Heart left ventricle (tissue), 16 donors: ENCODE measurements around the gene C11orf58. TPM values are rescaled to one million over a fixed set of nuclear protein-coding genes. Genes with fewer than 3 reads are reported as not detected.
A peak's percentile ranks its signal among the peaks of the same experiment; 100 is the strongest.

ENCODE experiments used
- ATAC-seq, 4 donors: fragments of 200-7000 bp; cut with Tn5 transposase; one replicate each; pipeline ENCODE4 v1.9.1; 2020 to 2022; ENCODE audit warnings: moderate library complexity in 4 of 4, mild to moderate bottlenecking in 3 of 4, moderate number of reproducible peaks in 1 of 4
- DNase-seq, 5 donors: peaks; one replicate each; pipeline ENCODE4 v3.0.0-alpha.2; 2020
- H3K27ac ChIP-seq, 12 donors: fragments of 200-600 bp; sonication (generic) in 4 of 12; one replicate each; pipeline versions ENCODE4 v1.5.0 to v1.8.0; 2016 to 2022; ENCODE audit warnings: mild to moderate bottlenecking in 2 of 12
- H3K27me3 ChIP-seq, 9 donors: fragments of 200-600 bp; sonication (generic) in 2 of 9; one replicate each; pipeline versions ENCODE4 v1.5.1 to v1.8.0; 2016 to 2022; ENCODE audit warnings: mild to moderate bottlenecking in 3 of 9
- H3K36me3 ChIP-seq, 9 donors: fragments of 200-600 bp; sonication (generic) in 2 of 9; one replicate each; pipeline versions ENCODE4 v1.5.0 to v1.8.0; 2018 to 2022; ENCODE audit warnings: mild to moderate bottlenecking in 2 of 9
- H3K4me1 ChIP-seq, 12 donors: fragments of 200-600 bp; sonication (generic) in 4 of 12; one replicate each; pipeline versions ENCODE4 v1.5.0 to v1.8.0; 2016 to 2022; ENCODE audit warnings: mild to moderate bottlenecking in 3 of 12
- H3K4me3 ChIP-seq, 12 donors: fragments of 200-600 bp; sonication (generic) in 4 of 12; one replicate each; pipeline versions ENCODE4 v1.5.0 to v1.8.0; 2017 to 2022; ENCODE audit warnings: mild to moderate bottlenecking in 9 of 12, moderate library complexity in 4 of 12
- H3K9me3 ChIP-seq, 12 donors: fragments of 200-600 bp; sonication (generic) in 4 of 12; one replicate each; pipeline versions ENCODE4 v1.5.0 to v1.8.0; 2016 to 2022; ENCODE audit warnings: mild to moderate bottlenecking in 1 of 12
- CTCF ChIP-seq, 12 donors: fragments of 200-600 bp; sonication (generic) in 4 of 12; IDR thresholded peaks; one replicate each; pipeline versions ENCODE4 v1.5.0 to v1.8.0; 2018 to 2022; ENCODE audit warnings: antibody characterized with exemption in 12 of 12, mild to moderate bottlenecking in 5 of 12
- POLR2A ChIP-seq, 2 donors: fragments of 450-650 bp; IDR thresholded peaks; one replicate each; pipeline ENCODE4 v1.6.1; 2017; ENCODE audit warnings: antibody characterized with exemption in 2 of 2, mild to moderate bottlenecking in 2 of 2, moderate library complexity in 2 of 2
- WGBS, 4 donors: extraction: QIAGEN DNeasy Blood & Tissue Kit in 2 of 4; methylation state at CpG; one replicate each; pipeline versions ENCODE4 v1.1.5 to v1.1.7; 2013 to 2018; 5-methylcytosine and 5-hydroxymethylcytosine counted together
- intact Hi-C, 10 donors: fragments of 100-400 bp; cut with DNase I; formaldehyde crosslinking; loops; one replicate each; pipeline versions ENCODE4 v1.11.1 to v1.14.2; 2022
- polyA plus RNA-seq, 2 donors: library from polyadenylated mRNA; stranded (reverse); fragments of 200-250 nt; gene quantifications; one replicate each; pipeline ENCODE4 v1.2.3, GENCODE V29; 2013
- total RNA-seq, 9 donors: library from RNA; depleted of rRNA in 2 of 9; stranded (reverse); fragments of >200 nt in 2 of 9; fragmentation: NEBNext Ultra II Directional in 3 of 9; extraction: Animal tissue kit (Norgen Biotek cat#: 25700) in 3 of 9; gene quantifications; one replicate each; pipeline versions ENCODE4 v1.1.0 to v1.2.4, GENCODE V29; 2016 to 2023
- donor health status: ischemic (EF 13 %, LVEDD 7.1; RV severe dilation, severe dysfunction).
- donor health status: healthy with polysubstance abuse.
- donor health status: DM: no; HTN: yes; CAD: no.
- donor health status: DM: no; HTN: no; CAD: no.
- donor health status: ischemic (EF 25% LVEDD 6.9; RV normal size, moderate dysfunction).
- donor health status: ischemic (EF 25% LVEDD 5.7; RV mildly dilated, moderate dysfunction).
- donor health status: healthy.
- donor health status: DM: yes; HTN: yes; CAD: no.
- donor health status: ischemic (EF 35%, LVEDD 5.7; RV mildly dilated, moderate dysfunction).
- donor health status: nonischemic (EF 11% LVEDD 7.7; RV severe dilation, severe dysfunction).
- donor health status: DM: yes; HTN: yes; CAD: no.
- donor health status: PGD.
- donor health status: ischemic (EF 29% LVEDD 5.4; RV normal size, mild dysfunction).
- donor health status: nonischemic (EF 23%, LVEDD 6.1; RV moderate dilation, normal function).

The C11orf58 gene
- total and polyA plus RNA-seq, 11 donors: 78.3 to 147 (median 110) TPM

GRCh38 chr11:16806791-16807190 lies 68.3 kb downstream of the C11orf58 start:
- intact Hi-C loops: no loop called here
- DNase-seq: peak in 2 of 5 donors; percentile 59 to 60
- H3K36me3 ChIP-seq: peaks cover 0 to 11% (median 0%) of the 10 kb centered on the region in 9 donors
- WGBS, 4 donors: 33 to 45% (median 39%) methylated on average over 11 of the region's 11 CpGs
- no peaks in the 10 kb centered on the region for H3K9me3 ChIP-seq
- no peak for TF ChIP-seq POLR2A (IDR thresholded peaks at IDR 0.05)
- no peak for TF ChIP-seq CTCF (IDR thresholded peaks at IDR 0.05)
- no peaks in the 10 kb centered on the region for H3K27me3 ChIP-seq
- H3K4me1 ChIP-seq: peaks cover 4 to 80% (median 47%) of the 10 kb centered on the region in 12 donors
- no peak overlapping the region for H3K4me3 ChIP-seq
- peak in 3 of 4 donors; percentile 37 to 45 (median 41) for ATAC-seq
- H3K27ac ChIP-seq: peak overlapping the region in 5 of 12 donors; percentile 28 to 83 (median 31)

- Histone ChIP-seq H3K36me3 (peaks cover 0 to 8% (median 0%) of the 10 kb centered on the region in 9 donors), H3K9me3 (no peaks in the 10 kb centered on the region), H3K4me3 (no peak overlapping the region), H3K27me3 (no peaks in the 10 kb centered on the region), H3K4me1 (peaks cover 4 to 86% (median 49%) of the 10 kb centered on the region in 12 donors), H3K27ac (peak overlapping the region in 3 of 12 donors; percentile 28 to 83 (median 50))
- TF ChIP-seq CTCF (IDR thresholded peaks at IDR 0.05) (no peak), POLR2A (IDR thresholded peaks at IDR 0.05) (no peak)
- intact Hi-C loops: no loop called here
- 46 to 64% (median 53%) methylated on average over 3 of the region's 3 CpGs for WGBS, 4 donors
- ATAC-seq (peak in 2 of 4 donors; percentile 2), DNase-seq (no peak)
Observed at GRCh38 chr11:16807306-16807705, 68.9 kb downstream of the C11orf58 start.
